ENCODE results near the gene EVA1B.

Gene EVA1B

GRCh38 chr1:36304970-36305914 lies 18.2 kb downstream of the EVA1B start:
- DNase-seq (ENCODE audit: low spot score), result no peak
- Histone ChIP-seq H3K9ac (ENCODE audit: low read depth, low read length, poor library complexity) (no peak overlapping the region), H3K4me2 (ENCODE audit: insufficient read depth, low read length, poor library complexity, severe bottlenecking) (peak overlapping the region; percentile 14), H2BK15ac (ENCODE audit: low read length) (no peak overlapping the region), H2AFZ (ENCODE audit: low read length) (no peak overlapping the region), H3K27me3 (ENCODE audit: control insufficient read depth in 3 of 3, insufficient read depth in 3 of 3, low read depth in 1 of 3, low read length in 3 of 3) (no peaks in the 10 kb centered on the region), H3K23ac (ENCODE audit: low read depth, low read length, poor library complexity) (peak overlapping the region; percentile 96), H3K36me3 (replicated peaks in 1 of 2; ENCODE audit: control insufficient read depth in 2 of 2, insufficient read depth in 2 of 2, low read length in 2 of 2) (peaks cover 31 to 90% of the 10 kb centered on the region in 2 donors), H3K27ac (replicated peaks; ENCODE audit: low read length) (peak overlapping the region; percentile 35), H2BK12ac (ENCODE audit: low read length) (no peak overlapping the region), H2BK120ac (ENCODE audit: low read depth, low read length) (peak overlapping the region; percentile 43), H4K8ac (ENCODE audit: low read depth, low read length) (no peak overlapping the region), H2AK5ac (ENCODE audit: low read depth, low read length) (peak overlapping the region; percentile 91), H4K91ac (ENCODE audit: low read depth, low read length, poor library complexity) (no peak overlapping the region), H3K4me3 (ENCODE audit: low read length in 2 of 2) (no peak overlapping the region), H3K18ac (ENCODE audit: low read length) (no peak overlapping the region), H3K4ac (ENCODE audit: low read length) (no peak overlapping the region), H2BK5ac (ENCODE audit: low read length) (peak overlapping the region; percentile 87), H3K79me1 (ENCODE audit: low read depth, low read length) (no peaks in the 10 kb centered on the region), H3K4me1 (ENCODE audit: control insufficient read depth in 2 of 2, insufficient read depth in 1 of 2, low read depth in 1 of 2, low read length in 2 of 2) (peaks cover 5 to 15% of the 10 kb centered on the region in 2 donors), H3K9me3 (replicated peaks in 1 of 2; ENCODE audit: control insufficient read depth in 2 of 2, insufficient read depth in 1 of 2, low read depth in 1 of 2, low read length in 2 of 2) (no peaks in the 10 kb centered on the region), H3K14ac (ENCODE audit: low read length) (no peak overlapping the region)
- WGBS, 2 donors (ENCODE audit: extremely low coverage in 2 of 2, insufficient read length in 2 of 2, insufficient replicate concordance in 1 of 2), result no CpG with 5 or more reads among the region's 10 CpGs

GRCh38 chr1:36304521-36304920 lies 18.9 kb downstream of the EVA1B start:
- Histone ChIP-seq H3K27me3 (ENCODE audit: control insufficient read depth in 3 of 3, insufficient read depth in 3 of 3, low read depth in 1 of 3, low read length in 3 of 3) (no peaks in the 10 kb centered on the region), H3K4me2 (ENCODE audit: insufficient read depth, low read length, poor library complexity, severe bottlenecking) (no peak overlapping the region), H2AK5ac (ENCODE audit: low read depth, low read length) (no peak overlapping the region), H3K9me3 (replicated peaks in 1 of 2; ENCODE audit: control insufficient read depth in 2 of 2, insufficient read depth in 1 of 2, low read depth in 1 of 2, low read length in 2 of 2) (no peaks in the 10 kb centered on the region), H2AFZ (ENCODE audit: low read length) (no peak overlapping the region), H2BK120ac (ENCODE audit: low read depth, low read length) (no peak overlapping the region), H3K4ac (ENCODE audit: low read length) (no peak overlapping the region), H4K91ac (ENCODE audit: low read depth, low read length, poor library complexity) (no peak overlapping the region), H3K4me1 (ENCODE audit: control insufficient read depth in 2 of 2, insufficient read depth in 1 of 2, low read depth in 1 of 2, low read length in 2 of 2) (peaks cover 5 to 15% of the 10 kb centered on the region in 2 donors), H3K14ac (ENCODE audit: low read length) (no peak overlapping the region), H3K27ac (replicated peaks; ENCODE audit: low read length) (no peak overlapping the region), H2BK15ac (ENCODE audit: low read length) (no peak overlapping the region), H4K8ac (ENCODE audit: low read depth, low read length) (no peak overlapping the region), H3K18ac (ENCODE audit: low read length) (no peak overlapping the region), H3K79me1 (ENCODE audit: low read depth, low read length) (no peaks in the 10 kb centered on the region), H3K23ac (ENCODE audit: low read depth, low read length, poor library complexity) (no peak overlapping the region), H2BK5ac (ENCODE audit: low read length) (no peak overlapping the region), H3K36me3 (replicated peaks in 1 of 2; ENCODE audit: control insufficient read depth in 2 of 2, insufficient read depth in 2 of 2, low read length in 2 of 2) (peaks cover 33 to 94% of the 10 kb centered on the region in 2 donors), H3K9ac (ENCODE audit: low read depth, low read length, poor library complexity) (peak overlapping the region; percentile 3), H3K4me3 (ENCODE audit: low read length in 2 of 2) (no peak overlapping the region), H2BK12ac (ENCODE audit: low read length) (no peak overlapping the region)
- no CpG with 5 or more reads among the region's 7 CpGs for WGBS, 2 donors (ENCODE audit: extremely low coverage in 2 of 2, insufficient read length in 2 of 2, insufficient replicate concordance in 1 of 2)
- DNase-seq (ENCODE audit: low spot score), result no peak

- no peak overlapping the region for H4K91ac ChIP-seq (ENCODE audit: low read depth, low read length, poor library complexity)
- H2AK5ac ChIP-seq (ENCODE audit: low read depth, low read length), result no peak overlapping the region
- H2BK5ac ChIP-seq (ENCODE audit: low read length), result no peak overlapping the region
- no peak overlapping the region for H3K27ac ChIP-seq (replicated peaks; ENCODE audit: low read length)
- H3K4me1 ChIP-seq (ENCODE audit: control insufficient read depth in 2 of 2, insufficient read depth in 1 of 2, low read depth in 1 of 2, low read length in 2 of 2), result peaks cover 5 to 15% of the 10 kb centered on the region in 2 donors
- peaks cover 35 to 93% of the 10 kb centered on the region in 2 donors for H3K36me3 ChIP-seq (replicated peaks in 1 of 2; ENCODE audit: control insufficient read depth in 2 of 2, insufficient read depth in 2 of 2, low read length in 2 of 2)
- no peak overlapping the region for H3K18ac ChIP-seq (ENCODE audit: low read length)
- no CpG with 5 or more reads among the region's 23 CpGs for WGBS, 2 donors (ENCODE audit: extremely low coverage in 2 of 2, insufficient read length in 2 of 2, insufficient replicate concordance in 1 of 2)
- no peak overlapping the region for H3K4me2 ChIP-seq (ENCODE audit: insufficient read depth, low read length, poor library complexity, severe bottlenecking)
- H3K23ac ChIP-seq (ENCODE audit: low read depth, low read length, poor library complexity), result no peak overlapping the region
- no peak overlapping the region for H2AFZ ChIP-seq (ENCODE audit: low read length)
- H3K9me3 ChIP-seq (replicated peaks in 1 of 2; ENCODE audit: control insufficient read depth in 2 of 2, insufficient read depth in 1 of 2, low read depth in 1 of 2, low read length in 2 of 2), result no peaks in the 10 kb centered on the region
- H3K9ac ChIP-seq (ENCODE audit: low read depth, low read length, poor library complexity), result no peak overlapping the region
- H3K14ac ChIP-seq (ENCODE audit: low read length), result no peak overlapping the region
- no peaks in the 10 kb centered on the region for H3K27me3 ChIP-seq (ENCODE audit: control insufficient read depth in 3 of 3, insufficient read depth in 3 of 3, low read depth in 1 of 3, low read length in 3 of 3)
- H4K8ac ChIP-seq (ENCODE audit: low read depth, low read length), result no peak overlapping the region
- no peak overlapping the region for H2BK12ac ChIP-seq (ENCODE audit: low read length)
- no peak for DNase-seq (ENCODE audit: low spot score)
- H3K4ac ChIP-seq (ENCODE audit: low read length), result no peak overlapping the region
- H2BK120ac ChIP-seq (ENCODE audit: low read depth, low read length), result no peak overlapping the region
- no peak overlapping the region for H3K4me3 ChIP-seq (ENCODE audit: low read length in 2 of 2)
- H3K79me1 ChIP-seq (ENCODE audit: low read depth, low read length), result no peaks in the 10 kb centered on the region
- H2BK15ac ChIP-seq (ENCODE audit: low read length), result no peak overlapping the region
These were observed 19.6 kb downstream of the EVA1B start for GRCh38 chr1:36303650-36304360.

- DNase-seq (ENCODE audit: low spot score), result no peak
These were observed 20.2 kb downstream of the EVA1B start for GRCh38 chr1:36303244-36303643.

More at GRCh38 chr1:36303244-36303643, 20.2 kb downstream of the EVA1B start:
- Histone ChIP-seq H2AFZ (ENCODE audit: low read length) (no peak overlapping the region), H3K4me1 (ENCODE audit: control insufficient read depth in 2 of 2, insufficient read depth in 1 of 2, low read depth in 1 of 2, low read length in 2 of 2) (peaks cover 5 to 15% of the 10 kb centered on the region in 2 donors), H2BK5ac (ENCODE audit: low read length) (no peak overlapping the region), H2BK12ac (ENCODE audit: low read length) (no peak overlapping the region), H2BK15ac (ENCODE audit: low read length) (no peak overlapping the region), H3K9me3 (replicated peaks in 1 of 2; ENCODE audit: control insufficient read depth in 2 of 2, insufficient read depth in 1 of 2, low read depth in 1 of 2, low read length in 2 of 2) (no peaks in the 10 kb centered on the region), H4K8ac (ENCODE audit: low read depth, low read length) (no peak overlapping the region), H3K23ac (ENCODE audit: low read depth, low read length, poor library complexity) (no peak overlapping the region), H3K18ac (ENCODE audit: low read length) (no peak overlapping the region), H2AK5ac (ENCODE audit: low read depth, low read length) (no peak overlapping the region), H3K4me2 (ENCODE audit: insufficient read depth, low read length, poor library complexity, severe bottlenecking) (no peak overlapping the region), H3K27me3 (ENCODE audit: control insufficient read depth in 3 of 3, insufficient read depth in 3 of 3, low read depth in 1 of 3, low read length in 3 of 3) (no peaks in the 10 kb centered on the region), H3K27ac (replicated peaks; ENCODE audit: low read length) (no peak overlapping the region), H3K4ac (ENCODE audit: low read length) (no peak overlapping the region), H3K36me3 (replicated peaks in 1 of 2; ENCODE audit: control insufficient read depth in 2 of 2, insufficient read depth in 2 of 2, low read length in 2 of 2) (peaks cover 38 to 93% of the 10 kb centered on the region in 2 donors), H2BK120ac (ENCODE audit: low read depth, low read length) (no peak overlapping the region), H3K4me3 (ENCODE audit: low read length in 2 of 2) (no peak overlapping the region), H3K9ac (ENCODE audit: low read depth, low read length, poor library complexity) (no peak overlapping the region), H3K14ac (ENCODE audit: low read length) (no peak overlapping the region), H3K79me1 (ENCODE audit: low read depth, low read length) (no peaks in the 10 kb centered on the region), H4K91ac (ENCODE audit: low read depth, low read length, poor library complexity) (no peak overlapping the region)
- WGBS, 2 donors (ENCODE audit: extremely low coverage in 2 of 2, insufficient read length in 2 of 2, insufficient replicate concordance in 1 of 2), result no CpG with 5 or more reads among the region's 5 CpGs
